GM19240 (cell line): Measurements from ENCODE around the gene IQGAP2.

Experiments
- DNase-seq: peaks from one replicate; pipeline ENCODE4 v3.0.0; 2011; ENCODE audit warnings: low spot score; ENCODE audit not compliant: insufficient read length

The IQGAP2 gene

DNA sequence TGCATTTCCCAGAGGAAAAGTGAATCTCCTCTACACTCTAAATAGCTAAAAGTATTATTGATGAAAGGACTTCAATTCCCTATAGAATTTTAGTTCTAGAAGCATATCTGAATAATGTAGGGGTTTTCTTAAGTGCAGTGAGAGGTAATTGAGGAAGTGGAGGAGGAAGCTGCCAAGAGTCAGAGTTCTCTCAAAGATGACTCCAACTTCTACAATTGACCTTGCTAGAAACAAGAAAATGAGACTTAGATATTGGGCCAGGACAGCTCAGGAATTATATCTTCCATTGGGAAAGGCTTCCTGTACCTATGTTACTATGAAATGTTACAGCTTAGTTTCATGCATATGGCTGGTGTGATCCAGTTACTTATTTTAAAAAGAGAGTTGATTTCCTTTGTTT is 302.5 kb downstream of the IQGAP2 start:
- no peak for DNase-seq

DNA sequence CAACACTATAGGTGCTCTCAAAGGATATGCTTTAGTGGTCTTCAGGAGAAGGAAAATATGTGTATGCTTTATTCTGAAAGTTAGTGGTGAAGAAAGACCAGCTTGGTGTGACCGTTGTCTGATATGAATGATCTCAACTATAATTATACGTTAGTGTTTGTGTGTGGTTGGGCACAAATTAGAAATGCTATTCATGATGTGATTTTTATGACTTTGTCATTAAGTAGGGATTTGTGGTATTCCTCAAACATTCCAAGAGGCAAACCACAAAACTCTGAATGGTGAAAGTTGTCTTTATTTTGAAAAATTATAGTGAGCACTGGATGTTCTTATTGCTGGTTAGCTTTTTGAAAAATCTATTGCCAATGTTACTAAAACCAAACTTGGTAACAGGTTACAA is 306.7 kb downstream of the IQGAP2 start:
- DNase-seq = no peak

DNA sequence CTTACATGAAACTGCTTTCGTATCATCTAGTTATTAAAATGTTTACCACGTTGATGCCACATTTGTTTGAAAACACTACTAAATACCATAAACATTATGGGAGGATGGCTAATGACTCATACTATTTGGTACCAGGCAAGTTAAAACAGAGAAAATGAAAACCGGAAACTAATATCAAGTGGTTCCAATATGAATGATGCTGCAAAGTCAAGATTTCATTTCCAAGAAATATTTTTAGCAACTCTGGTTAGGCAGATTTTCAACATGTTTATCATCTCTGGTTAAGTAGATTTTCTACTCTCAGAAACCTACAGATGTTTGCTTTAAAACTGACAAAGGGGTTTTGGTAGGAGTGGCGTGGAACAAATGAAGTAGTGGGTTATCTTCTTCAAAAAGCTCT is 307.9 kb downstream of the IQGAP2 start:
- no peak for DNase-seq

DNA sequence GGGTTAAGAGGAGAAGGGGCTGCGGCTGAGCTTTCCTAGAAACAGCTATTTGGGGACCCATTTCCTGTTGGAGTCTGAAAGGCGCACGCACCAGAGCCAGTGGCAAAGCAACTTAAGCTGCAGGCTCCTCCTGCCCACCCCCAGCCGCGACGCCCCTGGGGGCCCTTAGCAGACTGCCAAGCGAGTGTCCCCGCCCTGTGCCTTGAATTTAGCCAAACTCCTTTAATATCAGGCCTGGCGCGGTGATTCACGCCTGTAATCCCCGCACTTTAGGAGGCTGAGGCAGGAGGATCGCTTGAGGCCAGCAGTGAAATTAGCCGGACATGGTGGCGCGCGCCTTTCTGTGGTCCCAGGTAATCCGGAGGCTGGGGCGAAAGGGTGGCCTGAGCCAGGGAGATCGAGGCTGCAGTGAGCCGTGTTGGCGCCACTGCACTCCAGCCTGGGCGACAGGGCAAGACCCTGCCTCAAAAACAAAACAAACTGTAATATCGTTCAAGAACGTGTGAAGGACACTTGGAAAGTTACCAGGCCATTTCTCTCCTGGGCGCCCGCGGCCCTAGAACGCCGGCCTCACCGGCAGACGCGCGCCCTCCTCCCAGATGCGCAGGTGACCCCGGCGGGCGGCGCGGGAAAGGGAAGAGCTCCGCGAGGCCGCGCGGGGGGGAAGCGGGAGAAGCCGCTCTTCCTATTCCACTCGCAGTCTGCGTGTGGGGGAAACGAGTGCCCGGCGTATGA is 311.8 kb downstream of the IQGAP2 start:
- no peak for DNase-seq

DNA sequence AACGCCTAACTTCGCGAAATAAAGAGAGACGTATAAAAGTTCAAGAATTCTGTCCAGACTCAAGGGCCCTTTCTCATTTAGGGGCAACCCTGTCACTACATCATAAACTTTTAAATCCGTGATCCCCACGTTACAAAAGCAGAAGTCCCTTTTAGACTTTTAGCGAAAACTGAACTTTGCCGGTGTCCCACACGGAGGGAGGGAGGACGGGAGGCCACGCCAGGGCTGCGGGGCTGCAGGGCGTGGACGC is 312.3 kb downstream of the IQGAP2 start:
- DNase-seq = no peak

DNA sequence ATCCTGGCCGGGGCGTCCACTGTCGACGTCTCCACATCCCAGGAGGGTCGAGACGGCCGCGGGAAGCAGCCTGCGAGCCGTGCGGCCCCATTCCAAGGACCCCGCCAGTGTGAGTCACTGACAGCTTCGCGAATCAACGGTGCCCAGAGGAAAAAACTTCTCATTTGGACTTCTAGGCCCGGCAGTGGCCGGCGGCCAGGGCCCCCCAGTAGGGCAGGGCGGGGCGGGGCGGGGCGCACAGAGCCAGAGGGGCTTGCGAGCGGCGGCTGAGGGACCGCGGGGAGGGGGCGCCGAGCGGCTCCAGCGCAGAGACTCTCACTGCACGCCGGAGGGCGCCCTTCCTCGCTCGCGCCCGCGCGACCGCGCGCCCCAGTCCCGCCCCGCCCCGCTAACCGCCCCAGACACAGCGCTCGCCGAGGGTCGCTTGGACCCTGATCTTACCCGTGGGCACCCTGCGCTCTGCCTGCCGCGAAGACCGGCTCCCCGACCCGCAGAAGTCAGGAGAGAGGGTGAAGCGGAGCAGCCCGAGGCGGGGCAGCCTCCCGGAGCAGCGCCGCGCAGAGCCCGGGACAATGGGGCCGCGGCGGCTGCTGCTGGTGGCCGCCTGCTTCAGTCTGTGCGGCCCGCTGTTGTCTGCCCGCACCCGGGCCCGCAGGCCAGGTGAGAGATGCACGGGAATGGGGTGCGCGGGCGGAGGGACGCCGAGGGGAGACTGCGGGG is 312.8 kb downstream of the IQGAP2 start, which contains the start of gene F2R:
Gene F2R, plus strand, starts transcription at position 391 of the 720 bp plus-strand sequence. Its CDS starts 182 bp downstream, at position 573.
- peak; percentile 25 for DNase-seq

DNA sequence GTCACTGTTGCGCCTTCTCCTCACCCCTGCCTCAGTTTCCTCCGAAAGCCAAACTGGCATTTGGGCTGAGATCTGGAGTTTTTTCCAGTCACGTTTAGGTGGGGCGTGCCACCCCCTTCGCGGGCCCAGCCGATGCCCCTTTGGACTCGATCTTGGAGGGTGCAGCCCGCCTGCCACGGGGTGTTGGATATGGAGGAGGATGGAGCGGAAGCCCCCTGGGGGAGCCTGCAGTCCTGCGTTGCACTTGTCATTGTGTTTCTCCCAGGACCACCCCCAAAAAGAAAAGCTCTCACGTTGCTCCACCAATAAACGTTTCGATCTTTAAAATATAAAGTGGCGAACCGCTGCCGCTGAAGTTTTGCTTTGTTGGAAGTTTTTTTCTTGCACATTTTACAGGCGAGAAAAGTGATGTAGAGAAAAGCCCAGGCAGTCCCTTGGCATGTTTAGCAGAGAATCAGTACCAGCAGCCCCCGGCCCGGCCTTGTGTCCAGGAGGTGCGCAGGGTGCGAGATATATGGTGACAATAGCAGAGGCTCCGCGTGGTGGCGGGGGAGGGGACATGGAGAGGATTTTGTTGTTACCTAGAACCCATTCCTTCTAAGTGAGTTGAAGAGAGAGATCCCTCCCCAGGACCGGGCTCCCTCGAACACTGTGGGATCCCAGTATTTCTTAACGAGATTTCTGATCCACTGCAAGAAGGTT is 313.5 kb downstream of the IQGAP2 start:
- DNase-seq = no peak

DNA sequence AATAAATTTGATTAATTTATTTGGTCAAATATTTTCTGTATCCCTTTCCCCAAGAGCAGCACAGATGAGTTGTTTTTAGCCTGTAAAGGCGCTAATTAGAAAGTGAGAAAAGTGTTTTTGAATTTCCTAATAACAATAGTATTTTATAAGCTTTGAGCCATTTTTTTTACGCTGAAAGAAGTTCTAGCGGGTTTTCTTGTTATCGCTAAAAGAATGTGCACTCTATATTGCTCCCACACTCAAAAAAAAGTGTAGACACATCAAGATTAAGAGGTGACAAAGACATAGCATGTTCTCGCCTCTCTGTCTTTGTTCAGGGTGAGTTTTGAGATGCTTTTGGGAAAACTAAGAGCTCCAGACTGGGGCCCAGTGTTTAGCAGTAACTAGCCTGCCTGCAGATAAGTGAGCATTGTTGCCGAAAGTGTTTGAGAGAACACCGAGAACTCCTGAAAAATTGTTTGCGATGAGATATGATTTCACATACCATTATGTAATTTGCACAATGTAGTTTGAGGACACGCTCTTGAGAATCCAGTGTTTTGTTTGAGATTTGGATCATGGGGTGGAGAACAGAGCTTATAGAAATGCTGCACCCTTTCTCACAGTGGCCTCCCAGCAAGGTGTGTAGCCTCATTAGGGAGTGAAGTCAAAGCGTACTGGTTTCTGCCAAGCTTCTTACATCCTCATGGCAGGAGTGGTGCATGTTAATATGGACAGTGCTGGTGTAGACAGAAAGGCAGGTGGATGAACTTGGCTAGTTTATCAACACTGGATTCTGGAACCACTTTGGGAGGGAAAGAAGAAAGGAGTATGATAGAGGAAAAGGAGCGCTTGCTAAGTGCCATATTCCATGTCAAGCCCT is 314.4 kb downstream of the IQGAP2 start:
- DNase-seq = no peak

DNA sequence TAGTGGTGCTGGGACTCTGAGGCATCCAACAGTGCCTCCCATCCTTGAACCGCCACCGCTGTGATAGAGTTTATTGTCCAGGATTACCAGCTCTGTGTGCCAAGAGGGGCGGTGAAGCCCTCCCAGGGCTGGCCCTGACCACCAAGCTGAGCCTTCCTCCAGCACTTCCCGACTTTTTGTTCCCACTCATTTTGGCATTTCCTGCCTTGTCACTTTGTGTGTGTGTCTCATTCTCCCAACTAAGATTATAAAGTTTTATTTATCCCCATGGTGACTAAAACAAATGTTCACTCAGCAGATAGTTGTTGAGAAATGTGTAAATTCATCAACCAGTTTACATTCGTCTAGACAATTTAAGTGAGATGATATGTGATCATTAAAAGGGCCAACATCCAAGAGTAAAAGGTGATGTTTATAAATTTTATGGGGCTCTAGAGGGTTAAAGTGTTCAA is 315.3 kb downstream of the IQGAP2 start:
- no peak for DNase-seq

DNA sequence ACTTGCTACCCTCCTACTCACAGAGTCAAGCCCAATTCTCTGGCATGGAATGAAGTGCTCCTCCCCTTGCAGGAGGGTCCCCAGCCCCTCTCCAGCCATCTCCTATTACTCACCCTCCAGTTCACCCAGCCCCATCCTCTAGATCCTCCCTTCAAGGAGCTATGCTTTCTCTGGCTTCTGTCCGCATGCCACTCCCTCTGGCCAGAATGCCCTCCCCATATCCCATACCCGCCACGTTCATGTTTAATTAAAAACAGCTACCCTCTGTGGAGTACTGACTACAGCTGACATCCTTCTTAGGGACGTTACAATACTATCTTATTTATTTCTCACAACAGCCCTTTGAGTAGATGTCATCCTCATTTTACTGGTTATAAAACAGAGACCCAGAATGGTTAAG is 315.8 kb downstream of the IQGAP2 start:
- DNase-seq = no peak

DNA sequence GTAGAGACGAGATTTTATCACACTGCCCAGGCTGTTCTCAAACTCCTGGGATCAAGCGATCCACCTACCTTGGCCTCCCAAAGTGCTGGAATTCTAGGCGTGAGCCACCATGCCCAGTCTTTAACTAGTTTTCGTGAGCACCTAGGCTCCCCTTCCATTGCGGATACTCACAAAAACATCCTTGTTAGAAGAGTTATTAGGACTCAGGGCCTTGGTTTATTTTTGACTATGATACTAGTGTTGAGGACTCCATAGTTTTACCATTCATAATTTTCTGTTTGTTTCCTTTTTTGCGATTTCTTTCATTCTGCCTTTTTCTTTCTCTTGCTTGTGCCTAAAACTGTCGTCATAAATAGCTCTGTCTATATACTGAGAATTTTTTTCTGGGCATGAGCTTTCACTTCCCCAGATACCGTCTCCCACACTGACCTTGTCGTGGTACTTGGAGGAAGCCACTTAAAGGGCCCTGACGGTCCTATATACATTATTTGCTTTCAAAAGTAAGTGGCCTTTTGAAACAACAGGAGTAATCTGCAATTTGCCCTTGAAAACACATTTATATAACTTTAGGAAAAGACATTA is 318.0 kb downstream of the IQGAP2 start:
- DNase-seq = peak; percentile 28

DNA sequence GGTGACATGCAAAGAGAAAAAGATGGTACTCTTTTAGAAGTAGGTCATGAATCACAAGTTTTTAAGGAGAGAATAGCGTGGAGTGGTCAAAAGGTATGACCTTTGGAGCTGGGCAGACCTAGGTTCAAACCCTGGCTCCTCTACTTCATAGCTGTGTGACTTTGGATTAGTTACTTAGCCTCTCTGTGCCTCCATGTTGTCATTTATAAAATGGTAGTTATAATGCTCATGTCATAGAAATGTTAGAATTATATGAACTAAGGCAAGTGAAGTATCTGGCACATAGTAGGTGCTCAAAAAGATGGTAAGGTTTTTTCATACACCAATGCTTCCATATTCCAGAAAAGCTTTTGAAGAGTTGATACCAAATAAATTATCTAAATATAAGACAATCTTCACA is 320.2 kb downstream of the IQGAP2 start:
- no peak for DNase-seq

DNA sequence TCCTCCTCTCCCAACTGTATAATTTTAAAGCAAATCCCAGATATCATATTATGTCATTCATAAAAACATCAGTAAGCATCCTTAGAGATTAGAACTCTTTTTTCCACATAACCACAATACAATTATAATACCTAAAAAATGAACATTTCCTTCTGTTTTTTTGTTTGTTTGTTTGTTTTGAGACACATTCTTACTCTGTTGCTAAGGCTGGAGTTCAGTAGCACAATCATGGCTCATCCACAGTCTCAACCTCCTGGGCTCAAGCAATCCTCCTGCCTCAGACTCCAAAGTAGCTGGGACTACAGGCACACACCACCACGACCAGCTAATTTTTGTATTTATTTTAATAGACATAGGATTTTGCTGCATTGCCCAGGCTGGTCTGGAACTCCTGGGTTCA is 320.8 kb downstream of the IQGAP2 start:
- DNase-seq = no peak

DNA sequence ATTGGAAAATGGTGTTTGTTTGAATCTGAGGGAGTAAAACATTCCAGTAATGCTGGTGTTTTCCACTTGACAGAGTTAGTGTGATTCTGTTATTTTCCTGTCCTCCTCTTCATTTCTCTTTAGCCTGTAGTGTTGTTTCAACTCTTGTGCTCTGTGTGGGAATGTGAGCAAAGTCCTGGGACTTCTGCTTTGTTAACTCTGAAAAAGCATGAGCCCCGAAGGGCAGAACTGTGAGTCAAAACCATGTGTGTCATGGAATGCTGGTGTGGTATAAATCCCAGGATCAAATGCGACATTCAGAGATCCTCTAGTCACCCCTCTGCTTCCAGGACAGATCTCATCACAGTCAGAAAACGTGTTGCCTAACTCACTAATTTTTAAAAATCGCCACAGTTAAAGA is 321.8 kb downstream of the IQGAP2 start:
- DNase-seq = no peak

DNA sequence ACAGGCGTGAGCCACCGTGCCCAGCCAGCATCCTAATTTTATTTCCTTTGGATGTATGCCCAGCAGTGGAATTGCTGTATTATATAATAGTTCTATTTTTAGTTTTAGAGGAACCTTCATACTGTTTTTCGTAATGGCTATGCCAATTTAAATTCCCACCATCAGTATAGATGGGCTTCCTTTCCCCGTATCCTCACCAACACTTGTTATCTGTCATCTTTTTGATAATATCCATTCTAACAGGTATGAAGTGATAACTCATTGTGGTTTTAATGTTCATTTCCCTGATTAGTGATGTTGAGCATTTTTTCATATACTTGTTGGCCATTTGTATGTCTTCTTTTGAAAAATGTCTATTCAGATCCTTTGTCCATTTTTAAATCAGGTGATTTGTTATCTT is 325.9 kb downstream of the IQGAP2 start:
- no peak for DNase-seq

DNA sequence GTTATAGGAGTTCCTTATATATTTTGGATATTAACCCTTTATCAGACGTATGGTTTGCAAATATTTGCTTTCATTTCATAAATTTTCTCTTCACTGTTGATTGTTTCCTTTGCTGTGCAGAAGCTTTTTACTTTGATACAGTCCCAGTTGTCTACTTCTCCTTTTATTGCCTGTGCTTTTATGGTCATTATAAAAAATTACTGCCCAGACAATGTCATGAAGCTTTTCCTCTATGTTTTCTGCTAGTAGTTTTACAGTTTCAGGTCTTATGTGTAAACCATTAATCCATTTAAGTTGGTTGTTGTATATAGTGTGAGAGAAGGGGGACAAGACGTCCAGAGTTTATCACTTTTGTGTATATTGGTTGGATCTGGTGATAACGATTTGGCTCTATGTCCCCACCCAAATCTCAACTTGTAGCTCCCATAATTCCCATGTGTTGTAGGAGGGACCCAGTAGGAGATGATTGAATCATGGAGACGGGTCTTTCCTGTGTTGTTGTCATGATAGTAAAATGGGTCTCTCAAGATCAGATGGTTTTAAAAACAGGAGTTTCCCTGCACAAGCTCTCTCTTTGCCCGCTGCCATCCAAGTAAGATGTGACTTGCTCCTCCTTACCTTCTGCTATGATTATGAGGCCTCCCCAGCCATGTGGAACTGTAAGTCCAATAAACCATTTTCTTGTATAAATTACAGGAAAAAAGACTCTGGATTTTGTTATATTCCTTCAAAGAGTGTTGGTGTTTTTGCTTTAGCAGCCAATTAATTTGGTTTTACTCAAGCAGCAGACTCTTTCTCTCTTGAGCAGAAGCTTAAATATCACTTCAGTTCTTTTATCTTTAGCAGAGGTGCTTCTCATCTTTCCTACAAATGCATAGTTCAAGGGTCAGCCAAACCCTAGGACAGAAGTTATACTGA is 326.5 kb downstream of the IQGAP2 start:
- no peak for DNase-seq

DNA sequence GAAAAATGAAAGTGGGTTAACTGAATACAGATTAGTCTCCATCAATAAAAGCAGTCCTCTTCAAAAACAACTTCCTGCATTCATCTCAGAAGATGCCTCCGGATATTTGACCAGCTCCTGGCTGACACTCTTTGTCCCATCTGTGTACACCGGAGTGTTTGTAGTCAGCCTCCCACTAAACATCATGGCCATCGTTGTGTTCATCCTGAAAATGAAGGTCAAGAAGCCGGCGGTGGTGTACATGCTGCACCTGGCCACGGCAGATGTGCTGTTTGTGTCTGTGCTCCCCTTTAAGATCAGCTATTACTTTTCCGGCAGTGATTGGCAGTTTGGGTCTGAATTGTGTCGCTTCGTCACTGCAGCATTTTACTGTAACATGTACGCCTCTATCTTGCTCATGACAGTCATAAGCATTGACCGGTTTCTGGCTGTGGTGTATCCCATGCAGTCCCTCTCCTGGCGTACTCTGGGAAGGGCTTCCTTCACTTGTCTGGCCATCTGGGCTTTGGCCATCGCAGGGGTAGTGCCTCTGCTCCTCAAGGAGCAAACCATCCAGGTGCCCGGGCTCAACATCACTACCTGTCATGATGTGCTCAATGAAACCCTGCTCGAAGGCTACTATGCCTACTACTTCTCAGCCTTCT is 329.4 kb downstream of the IQGAP2 start:
- no peak for DNase-seq

DNA sequence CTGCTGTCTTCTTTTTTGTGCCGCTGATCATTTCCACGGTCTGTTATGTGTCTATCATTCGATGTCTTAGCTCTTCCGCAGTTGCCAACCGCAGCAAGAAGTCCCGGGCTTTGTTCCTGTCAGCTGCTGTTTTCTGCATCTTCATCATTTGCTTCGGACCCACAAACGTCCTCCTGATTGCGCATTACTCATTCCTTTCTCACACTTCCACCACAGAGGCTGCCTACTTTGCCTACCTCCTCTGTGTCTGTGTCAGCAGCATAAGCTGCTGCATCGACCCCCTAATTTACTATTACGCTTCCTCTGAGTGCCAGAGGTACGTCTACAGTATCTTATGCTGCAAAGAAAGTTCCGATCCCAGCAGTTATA is 329.9 kb downstream of the IQGAP2 start:
- no peak for DNase-seq

DNA sequence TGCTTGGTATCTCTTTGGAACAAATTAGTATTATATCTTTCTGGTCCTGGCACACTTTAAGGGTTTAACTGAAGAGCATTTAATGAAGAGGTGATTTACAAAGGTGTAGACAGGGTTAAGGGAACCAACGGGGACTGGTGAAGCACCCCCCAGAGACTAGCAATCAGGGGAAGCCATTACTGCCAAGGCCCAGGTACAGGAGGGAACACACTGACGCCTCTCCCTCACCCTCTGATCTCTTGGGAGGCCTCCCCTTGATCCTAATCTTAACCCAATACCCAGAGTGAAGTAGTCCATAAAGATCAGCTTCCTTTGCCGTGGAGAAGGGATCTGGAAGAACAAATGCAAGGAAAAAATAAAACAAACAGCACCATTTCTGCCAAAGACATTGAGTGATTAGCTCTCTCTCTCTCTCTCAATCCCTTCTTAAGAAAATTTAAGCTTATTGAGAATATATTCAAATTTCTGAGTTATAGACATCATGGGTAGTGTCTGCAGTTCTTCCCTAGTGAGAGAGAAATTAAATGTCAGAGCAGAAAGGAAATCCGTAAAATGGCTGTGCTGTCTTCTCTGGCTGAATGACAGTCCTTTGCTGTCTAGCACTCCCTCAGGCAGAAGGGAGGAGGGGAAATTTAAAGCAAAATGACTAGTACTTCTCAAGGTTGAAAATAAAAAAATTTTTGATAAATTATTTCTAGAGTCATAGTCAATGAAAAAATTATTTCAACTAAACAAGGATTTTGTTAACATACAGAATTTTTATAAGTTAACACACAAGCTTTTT is 332.9 kb downstream of the IQGAP2 start:
- DNase-seq = no peak
